ENCODE measurements around the gene TSPAN9.

- no peak for TF ChIP-seq EZH2 (IDR thresholded peaks at IDR 0.05; ENCODE audit: insufficient read depth, low read length)
- no peak for TF ChIP-seq CTCF (IDR thresholded peaks at IDR 0.05; ENCODE audit: insufficient read depth, low read depth, low read length)
Observed at GRCh38 chr12:3048540-3048939, 28.6 kb upstream of the TSPAN9 start.
